CD4-positive, alpha-beta T cell (primary cell): Measurements from ENCODE around the gene PCED1B. TPM values are rescaled to one million over a fixed set of nuclear protein-coding genes. Genes with fewer than 3 reads are reported as not detected.

Experiments used
- ATAC-seq: fragments of 200-7000 bp; cut with Tn5 transposase; one replicate; pipeline ENCODE4 v1.10.0; 2022; ENCODE audit warnings: mild to moderate bottlenecking; ENCODE audit not compliant: poor library complexity
- CTCF ChIA-PET: fragments of 350-600 bp; sonication (Branson Sonifier 250); formaldehyde crosslinking; loops from one replicate; lab custom pipeline; 2021; ENCODE audit warnings: antibody characterized with exemption, inconsistent platforms; lab: Charles Lee
- POLR2A ChIA-PET: fragments of 350-600 bp; sonication (Branson Sonifier 250); formaldehyde crosslinking; loops from one replicate; lab custom pipeline; 2021; ENCODE audit warnings: antibody characterized with exemption, inconsistent platforms; lab: Charles Lee
- DNase-seq, 14 experiments: peaks; one replicate each; pipeline ENCODE4 v3.0.0-alpha.2; 2013 to 2020; ENCODE audit warnings: mixed read lengths in 2 of 14
- H3K27ac ChIP-seq, 2 donors: one replicate each; pipeline versions ENCODE4 v1.5.1 to v1.7.0; 2013; ENCODE audit warnings: low read length in 2 of 2, low read depth in 1 of 2, mild to moderate bottlenecking in 1 of 2
- H3K27me3 ChIP-seq, 2 experiments: 1 replicate in 1 of 2; 2 replicates in 1 of 2; pipeline versions ENCODE4 v1.6.1 to v1.7.0; 2013; ENCODE audit warnings: low read length in 2 of 2, control low read depth in 1 of 2, mild to moderate bottlenecking in 1 of 2, moderate library complexity in 1 of 2; ENCODE audit not compliant: insufficient read depth in 2 of 2, control insufficient read depth in 1 of 2
- H3K36me3 ChIP-seq: one replicate; pipeline ENCODE4 v1.6.1; 2013; ENCODE audit warnings: low read length, control low read depth; ENCODE audit not compliant: insufficient read depth
- H3K4me1 ChIP-seq: one replicate; pipeline ENCODE4 v1.6.1; 2013; ENCODE audit warnings: low read length, control low read depth; ENCODE audit not compliant: insufficient read depth
- H3K4me3 ChIP-seq: one replicate; pipeline ENCODE4 v1.5.1; 2013; ENCODE audit warnings: mild to moderate bottlenecking, low read length, moderate library complexity
- H3K9me3 ChIP-seq, 2 experiments: 1 replicate in 1 of 2; 2 replicates in 1 of 2; pipeline versions ENCODE4 v1.6.1 to v1.7.0; 2013; ENCODE audit warnings: low read length in 2 of 2, mild to moderate bottlenecking in 2 of 2, control low read depth in 1 of 2, moderate library complexity in 1 of 2; ENCODE audit not compliant: control insufficient read depth in 1 of 2, insufficient read depth in 1 of 2
- H3K27ac Mint-ChIP-seq: one replicate; pipeline ENCODE4 v1.8.0; 2020; ENCODE audit warnings: mixed read lengths
- H3K27me3 Mint-ChIP-seq: one replicate; pipeline ENCODE4 v1.8.0; 2021; ENCODE audit warnings: mixed read lengths
- H3K36me3 Mint-ChIP-seq: one replicate; pipeline ENCODE4 v1.8.0; 2021; ENCODE audit warnings: low read depth, mixed read lengths
- H3K4me1 Mint-ChIP-seq: one replicate; pipeline ENCODE4 v1.8.0; 2021; ENCODE audit warnings: low read depth, mixed read lengths
- H3K4me3 Mint-ChIP-seq: one replicate; pipeline ENCODE4 v1.8.0; 2020; ENCODE audit warnings: mild to moderate bottlenecking, mixed read lengths
- H3K9me3 Mint-ChIP-seq: one replicate; pipeline ENCODE4 v1.8.0; 2020; ENCODE audit warnings: mixed read lengths
- CTCF ChIP-seq: fragments of 200-600 bp; IDR thresholded peaks from one replicate; pipeline ENCODE4 v1.8.0; 2022; ENCODE audit warnings: antibody characterized with exemption, mild to moderate bottlenecking
- intact Hi-C, 2 experiments: fragments of 100-400 bp; cut with DNase I in 1 of 2; cut with micrococcal nuclease in 1 of 2; formaldehyde crosslinking; loops; one replicate each; pipeline versions ENCODE4 v1.15.1 to v1.9.0; 2023 to 2025; cut with DNase I, micrococcal nuclease
- total RNA-seq, 174 experiments: library from RNA in 2 of 174; stranded (reverse) in 2 of 174; gene quantifications; one replicate each; pipeline ENCODE4 v1.2.3 and lab custom pipeline; 2021 to 2026

Gene PCED1B
- total RNA-seq, 2 experiments from 2014 or later, result 18.7 to 20.0 TPM

GRCh38 chr12:47218191-47218654 lies 138.8 kb downstream of the PCED1B start:
- Mint-ChIP-seq H3K4me3 (peak overlapping the region; percentile 99), H3K4me1 (peaks cover 81% of the 10 kb centered on the region), H3K27me3 (no peaks in the 10 kb centered on the region), H3K9me3 (no peaks in the 10 kb centered on the region), H3K27ac (peak overlapping the region; percentile 96), H3K36me3 (peaks cover 77% of the 10 kb centered on the region)
- Histone ChIP-seq H3K4me3 (peak overlapping the region; percentile 71), H3K9me3 (no peaks in the 10 kb centered on the region), H3K4me1 (peaks cover 46% of the 10 kb centered on the region), H3K36me3 (peaks cover 22% of the 10 kb centered on the region), H3K27ac (peak overlapping the region; percentile 31 to 68), H3K27me3 (no peaks in the 10 kb centered on the region)
- intact Hi-C loops, result loop anchor here (5.0 kb wide), 4 partner anchors 89 to 179 kb away; no protein-coding TSS in a partner anchor
- DNase-seq, result peak in 9 of 14 experiments; percentile 25 to 78 (median 45)
- ChIA-PET POLR2A (interaction anchor here (0.6 to 7.2 kb wide), 12 partner anchors 8 to 180 kb away, joined by 3 to 96 read pairs (median 7); partner anchors contain the start of genes AMIGO2 and PCED1B), CTCF (interaction anchor here (1.2 to 1.8 kb wide), 4 partner anchors 24 to 179 kb away, joined by 3 to 4 read pairs (median 3); no protein-coding TSS in a partner anchor)
- ATAC-seq, result peak; percentile 27
- no peak for TF ChIP-seq CTCF

- peak overlapping the region; percentile 96 for H3K27ac Mint-ChIP-seq
- H3K27me3 Mint-ChIP-seq, result no peaks in the 10 kb centered on the region
- Histone ChIP-seq H3K4me3 (peak overlapping the region; percentile 71), H3K9me3 (no peaks in the 10 kb centered on the region), H3K4me1 (peaks cover 53% of the 10 kb centered on the region), H3K27ac (peak overlapping the region in 1 of 2 donors; percentile 5), H3K36me3 (peaks cover 32% of the 10 kb centered on the region), H3K27me3 (no peaks in the 10 kb centered on the region)
- ChIA-PET POLR2A (interaction anchor here (0.5 to 7.2 kb wide), 14 partner anchors 11 to 950 kb away, joined by 3 to 96 read pairs (median 4); partner anchors contain the start of genes AMIGO2, PCED1B and SLC38A1), CTCF (interaction anchor here (0.9 to 1.7 kb wide), 5 partner anchors 9 to 178 kb away, joined by 3 to 6 read pairs (median 3); no protein-coding TSS in a partner anchor)
- intact Hi-C loops, result loop anchor here (5.0 kb wide), 4 partner anchors 88 to 178 kb away; no protein-coding TSS in a partner anchor
- DNase-seq (no peak), ATAC-seq (no peak)
- no peaks in the 10 kb centered on the region for H3K9me3 Mint-ChIP-seq
- H3K4me1 Mint-ChIP-seq, result peaks cover 80% of the 10 kb centered on the region
- TF ChIP-seq CTCF, result no peak
- H3K4me3 Mint-ChIP-seq, result peak overlapping the region; percentile 99
- H3K36me3 Mint-ChIP-seq, result peaks cover 76% of the 10 kb centered on the region
These were observed 139.8 kb downstream of the PCED1B start for GRCh38 chr12:47219243-47219642.

- ChIA-PET CTCF (interaction anchor here (1.5 kb wide), 1 partner anchor 14 kb away, joined by 3 read pairs; no protein-coding TSS in a partner anchor), POLR2A (no interaction called here)
- TF ChIP-seq CTCF, result no peak
- Mint-ChIP-seq H3K27me3 (no peaks in the 10 kb centered on the region), H3K4me3 (peak overlapping the region; percentile 52), H3K36me3 (peaks cover 79% of the 10 kb centered on the region), H3K4me1 (peaks cover 84% of the 10 kb centered on the region), H3K9me3 (no peaks in the 10 kb centered on the region), H3K27ac (peak overlapping the region; percentile 82)
- Histone ChIP-seq H3K27ac (peak overlapping the region in 1 of 2 donors; percentile 23), H3K36me3 (peaks cover 51% of the 10 kb centered on the region), H3K4me1 (peaks cover 66% of the 10 kb centered on the region), H3K9me3 (no peaks in the 10 kb centered on the region), H3K4me3 (no peak overlapping the region), H3K27me3 (no peaks in the 10 kb centered on the region)
- DNase-seq, result no peak
- ATAC-seq, result no peak
- intact Hi-C loops, result loop anchor here in 1 of 2 experiments (5.0 kb wide), 1 partner anchor 86 kb away; no protein-coding TSS in a partner anchor
These were observed 142.0 kb downstream of the PCED1B start for GRCh38 chr12:47221256-47222023.
